C1 segment of cervical spinal cord (tissue), 14 donors: ENCODE data around the gene TACC2.
A peak's percentile ranks its signal among the peaks of the same experiment; 100 is the strongest.

Experiments used
- DNase-seq, 14 donors: peaks; one replicate each; lab custom pipeline; 2025; lab: John Stamatoyannopoulos, UW

TACC2 gene

GRCh38 chr10:122165484-122166276 is 176.7 kb downstream of the TACC2 start:
- DNase-seq, result no peak

GRCh38 chr10:122168101-122168500 is 179.1 kb downstream of the TACC2 start:
- no peak for DNase-seq

DNA sequence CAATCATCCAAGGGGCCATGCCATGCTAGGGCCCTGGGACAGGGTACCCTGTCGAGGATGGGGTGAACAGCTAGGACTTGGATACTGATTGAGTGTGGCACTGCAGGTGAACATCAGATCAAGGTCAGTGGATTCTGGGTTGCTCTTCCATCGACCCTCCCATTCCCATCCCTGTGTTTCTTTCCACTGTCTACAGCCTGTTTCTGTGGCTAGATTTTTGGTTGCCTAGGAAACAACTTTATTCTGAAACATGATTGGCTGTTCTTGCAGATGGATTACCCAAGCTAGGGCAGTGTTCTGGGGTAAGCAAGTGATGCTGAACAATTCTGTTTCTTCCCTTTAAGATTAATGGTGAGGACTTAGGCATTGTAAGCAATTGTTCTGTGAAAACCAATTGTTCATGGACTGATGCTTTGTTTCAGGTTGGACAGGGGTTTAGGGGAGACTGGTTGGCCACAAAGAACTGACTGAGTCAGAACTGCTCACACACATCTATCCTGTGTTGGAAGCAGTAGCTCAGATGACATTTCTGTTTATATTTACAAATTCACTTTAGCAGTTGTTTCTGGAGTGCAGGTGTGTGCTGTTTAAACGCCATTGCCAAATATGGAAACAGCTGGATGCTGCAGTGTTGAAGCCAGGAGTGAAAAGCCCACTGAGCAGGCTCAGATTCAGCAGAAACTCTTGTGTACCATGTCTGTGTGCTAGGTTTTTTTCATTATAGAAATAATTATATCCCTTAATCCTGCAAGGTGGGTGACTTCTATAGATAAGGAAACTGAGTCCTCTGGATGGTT is 179.8 kb downstream of the TACC2 start:
- DNase-seq, result no peak

DNA sequence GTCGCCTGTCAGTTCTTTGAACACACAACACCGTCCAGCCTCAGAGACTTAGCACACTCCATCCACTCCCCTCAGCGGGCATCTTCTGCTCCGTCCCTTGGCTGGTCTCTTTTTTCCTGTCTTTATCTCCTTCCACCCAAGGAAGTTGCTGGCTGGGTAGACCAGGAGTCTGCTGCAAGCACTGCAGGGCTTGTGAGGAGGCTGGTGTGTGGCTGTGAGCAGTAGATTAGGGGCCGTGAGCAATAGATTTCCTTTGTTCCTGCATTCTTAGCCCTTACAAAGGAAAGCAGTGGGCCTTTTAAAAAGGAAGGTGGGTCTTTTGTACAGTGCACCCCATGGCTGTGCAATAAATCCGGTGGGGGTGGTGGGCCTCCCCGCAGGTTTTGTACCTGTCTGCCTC is 181.8 kb downstream of the TACC2 start:
- no peak for DNase-seq

DNA sequence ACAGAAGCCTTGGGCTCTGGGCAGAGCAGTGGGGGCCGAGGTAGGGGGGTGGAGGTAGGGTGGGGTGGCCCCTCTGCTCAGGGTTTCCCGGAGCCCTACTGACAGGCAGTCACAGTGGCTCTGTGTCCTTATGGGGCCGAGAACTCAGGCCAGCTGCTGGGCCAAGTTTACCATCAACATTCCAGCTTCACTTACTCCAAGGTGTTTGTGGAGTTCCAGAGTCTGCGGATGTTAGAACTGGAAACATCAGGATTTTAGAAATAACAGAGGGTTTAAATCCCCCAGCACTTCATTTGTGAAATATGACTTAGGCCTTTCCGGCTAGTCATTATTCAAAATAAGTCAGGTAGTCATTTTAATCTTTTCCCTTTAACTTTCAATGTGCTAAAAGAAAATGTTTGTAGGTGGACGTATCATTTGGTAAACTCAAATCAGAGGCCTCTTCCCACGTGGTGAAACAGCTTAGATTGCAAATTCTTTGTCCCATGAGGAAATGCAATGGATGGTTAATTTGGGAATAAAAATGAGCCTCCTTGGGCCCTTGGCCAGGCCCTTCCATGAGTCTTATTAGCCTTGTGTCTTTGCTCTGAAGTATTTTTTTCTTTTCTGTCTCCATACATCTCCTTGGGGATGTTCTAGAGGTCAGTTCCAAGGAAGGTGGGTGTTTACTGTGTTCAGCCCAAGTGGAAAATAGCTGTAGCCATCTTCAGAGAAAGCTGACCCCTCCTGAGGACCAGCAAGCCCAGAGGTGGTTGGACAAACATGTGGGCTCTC is 182.5 kb downstream of the TACC2 start:
- DNase-seq, result no peak

DNA sequence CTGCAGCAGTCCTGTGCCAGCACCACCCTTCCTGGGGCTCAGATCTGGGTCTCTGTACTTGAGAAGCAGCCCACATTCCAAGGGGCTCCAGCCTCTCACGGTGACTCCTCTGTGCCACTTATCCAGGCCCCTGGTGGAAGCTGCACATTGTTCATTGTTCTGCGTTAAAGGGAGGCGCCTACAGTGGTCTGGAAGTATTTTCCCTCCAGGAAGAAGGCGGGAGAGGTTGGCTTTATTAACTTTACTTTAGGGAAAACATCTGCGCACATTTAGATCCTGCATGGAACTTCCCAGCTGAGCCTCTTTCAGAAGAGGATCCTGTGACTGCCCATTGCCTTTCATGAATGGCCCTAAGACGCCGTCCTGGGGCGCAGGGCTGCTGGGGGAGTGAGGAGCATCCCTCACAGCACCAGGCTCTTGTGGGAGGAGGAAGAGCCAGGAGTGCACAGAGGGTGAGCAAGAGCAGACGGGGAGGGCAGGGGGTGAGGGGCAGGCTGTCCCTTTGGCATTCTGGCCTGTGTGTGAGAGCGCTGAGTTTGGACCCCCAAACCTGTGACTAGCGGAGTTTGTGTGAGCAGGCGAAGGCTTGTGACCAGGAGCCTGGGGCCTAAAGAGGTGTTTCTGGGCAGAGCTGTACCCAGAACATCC is 183.5 kb downstream of the TACC2 start:
- DNase-seq, result no peak

DNA sequence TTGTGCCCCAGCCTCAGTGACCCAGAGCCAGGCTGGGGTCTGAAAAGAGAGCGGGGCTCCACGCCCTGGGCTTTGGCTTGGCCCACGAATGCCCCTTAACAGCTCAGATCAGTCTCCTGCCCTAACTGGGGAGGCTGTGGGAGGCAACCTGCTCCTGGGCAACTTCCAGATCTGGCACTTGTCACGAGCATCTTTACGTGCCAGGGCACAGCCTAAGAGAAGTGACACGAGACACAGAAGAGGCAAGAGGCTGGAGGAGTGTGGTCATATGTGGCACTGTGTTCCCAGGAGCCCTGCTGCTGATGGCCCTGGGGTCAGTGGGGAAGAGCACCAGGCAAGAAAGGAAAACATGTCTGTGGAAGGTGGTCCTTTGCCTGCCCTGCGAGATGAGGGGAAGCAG is 184.4 kb downstream of the TACC2 start:
- DNase-seq, result no peak

DNA sequence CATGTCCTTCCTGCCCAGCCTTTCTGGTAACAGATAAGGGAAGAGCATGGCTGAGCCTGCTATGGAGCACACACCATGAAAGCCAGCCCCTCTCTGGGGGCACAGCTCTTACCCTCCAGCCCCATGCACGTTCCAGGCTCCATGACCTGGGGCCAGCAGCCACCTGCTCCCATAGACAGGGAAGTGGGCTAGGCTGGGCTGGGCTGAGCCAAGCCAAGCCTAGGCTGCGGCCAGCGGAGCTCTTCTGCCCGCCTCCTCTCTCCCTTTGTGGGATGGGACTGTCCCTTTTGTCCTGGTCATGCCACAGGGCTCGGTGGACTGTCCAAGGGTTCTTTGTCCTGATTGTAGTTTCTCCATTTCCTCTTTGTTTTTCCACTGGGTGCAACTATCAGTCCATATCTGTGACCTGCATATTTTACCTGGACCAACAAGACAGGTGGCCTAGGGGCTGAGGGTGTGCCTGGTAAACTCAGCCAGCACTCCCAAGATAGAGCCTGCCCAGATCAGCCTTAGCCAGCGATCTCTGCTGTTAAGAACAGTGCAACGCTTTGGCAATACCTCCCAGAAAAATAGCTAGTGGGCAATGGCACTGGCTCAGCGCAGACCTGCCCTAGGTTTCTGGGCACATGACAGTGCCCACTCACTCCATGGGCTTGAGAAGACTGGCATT is 184.9 kb downstream of the TACC2 start:
- no peak for DNase-seq

DNA sequence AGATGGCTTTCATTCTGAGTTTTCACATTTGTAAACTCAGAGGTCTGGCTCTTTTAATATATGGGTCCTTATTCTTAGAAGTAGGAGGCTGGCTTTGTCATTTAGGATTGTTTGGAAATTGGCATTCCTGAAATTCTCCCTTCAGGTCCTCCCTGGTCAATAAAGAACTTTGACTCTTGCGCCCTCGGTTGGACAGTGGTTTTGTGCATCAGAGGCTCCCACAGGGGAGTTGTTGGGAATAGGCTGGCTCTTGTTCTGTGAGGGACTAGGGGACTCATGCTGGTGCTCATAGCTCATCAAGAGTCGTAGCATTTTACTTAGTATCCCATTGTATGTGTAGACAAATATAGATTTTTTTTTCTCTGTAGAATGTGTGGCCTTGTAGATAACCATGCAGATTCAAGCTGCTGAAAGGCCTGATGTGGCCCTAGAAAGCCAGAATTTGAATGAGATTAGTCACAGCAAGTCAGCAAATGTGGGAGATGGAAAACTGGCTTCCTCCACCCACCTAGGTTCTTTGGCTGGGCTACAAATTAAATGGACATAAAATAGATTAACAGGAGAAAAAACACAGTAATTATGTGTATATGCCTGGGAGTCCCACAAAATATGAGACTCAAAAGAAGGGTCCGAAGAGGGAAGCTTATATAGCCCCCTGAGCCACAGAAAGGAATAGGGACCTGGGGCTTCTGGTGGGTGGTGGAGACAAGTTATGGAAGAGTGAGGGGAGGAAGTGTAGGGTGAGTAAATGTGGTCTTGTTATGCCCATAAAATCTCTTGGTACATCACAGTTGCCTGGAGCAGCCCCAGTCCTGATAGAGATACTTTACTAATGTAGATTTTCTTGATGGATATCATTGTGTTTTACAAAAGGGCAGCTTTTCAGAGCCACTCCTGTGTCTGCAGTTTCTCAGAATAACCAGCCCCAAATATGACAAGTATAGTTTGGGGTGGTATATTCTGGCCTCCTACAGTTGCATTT is 187.6 kb downstream of the TACC2 start:
- DNase-seq, result no peak

DNA sequence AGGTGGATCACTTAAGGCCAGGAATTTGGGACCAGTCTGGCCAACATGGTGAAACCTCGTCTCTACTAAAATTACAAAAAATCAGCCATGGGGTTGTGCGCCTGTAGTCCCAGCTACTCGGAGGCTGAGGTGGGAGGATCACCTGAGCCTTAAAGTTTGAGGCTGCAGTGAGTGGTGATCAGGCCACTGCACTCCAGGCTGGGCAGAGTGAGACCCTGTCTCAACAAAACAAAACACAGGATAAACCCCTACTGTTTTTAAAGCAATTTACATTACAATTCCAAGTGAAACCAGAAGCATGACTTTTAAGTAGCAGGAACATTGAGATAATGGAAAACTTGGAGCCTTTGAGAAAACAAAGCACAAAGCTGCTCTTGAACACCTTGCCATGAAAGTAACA is 189.7 kb downstream of the TACC2 start:
- no peak for DNase-seq

DNA sequence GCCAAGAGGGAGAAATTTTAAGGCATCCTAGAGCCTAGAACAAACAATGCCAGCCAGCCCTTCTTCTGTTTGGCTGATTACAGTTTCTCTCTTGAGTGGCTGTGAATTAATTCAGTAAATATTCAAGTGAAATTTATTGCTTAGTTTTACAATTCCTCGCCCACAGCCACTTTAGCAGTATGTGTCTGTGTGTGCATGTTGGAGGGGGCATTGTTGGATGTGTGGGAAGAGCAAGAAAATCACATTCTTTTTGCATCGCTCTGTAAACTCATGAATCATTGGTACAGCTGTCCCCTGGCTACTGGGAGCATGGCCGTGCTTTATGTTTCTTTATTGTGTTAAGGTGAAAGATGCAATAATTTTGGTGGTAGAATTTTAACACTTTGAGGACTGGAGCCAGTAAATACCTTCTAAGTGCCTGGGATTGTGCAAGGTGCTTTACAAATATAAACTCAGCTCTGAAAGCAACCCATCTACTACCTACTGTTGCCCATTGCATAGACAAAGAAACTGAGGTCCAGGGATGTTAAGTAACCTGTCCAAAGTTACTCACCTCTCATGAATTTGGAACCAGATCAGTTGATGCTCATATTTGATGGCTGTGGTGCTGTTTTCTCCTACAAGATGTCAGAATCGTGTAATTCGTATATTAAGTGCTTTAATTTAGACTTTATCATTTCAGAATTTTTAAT is 192.2 kb downstream of the TACC2 start:
- no peak for DNase-seq

- DNase-seq, result no peak
Observed at GRCh38 chr10:122181876-122182275, 192.9 kb downstream of the TACC2 start.

DNA sequence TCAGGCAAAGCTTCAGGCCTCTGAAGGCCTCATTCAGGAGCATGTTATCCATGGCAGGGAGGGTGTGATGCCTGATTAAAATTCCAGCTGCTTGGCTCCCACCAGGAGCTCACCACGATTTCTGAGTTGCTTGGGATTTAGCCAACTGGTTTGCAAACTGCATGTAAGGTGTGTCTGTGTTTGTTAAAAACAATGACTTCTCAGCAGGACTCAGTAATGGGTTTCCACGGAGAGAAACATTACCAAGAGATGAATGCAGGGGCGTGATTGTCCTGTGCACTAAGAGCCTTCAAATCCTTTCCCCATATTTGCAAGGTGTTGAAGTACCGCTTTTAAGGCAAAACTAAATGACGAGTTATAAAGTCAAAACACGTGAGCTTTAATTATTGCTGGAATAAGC is 193.3 kb downstream of the TACC2 start:
- no peak for DNase-seq

DNA sequence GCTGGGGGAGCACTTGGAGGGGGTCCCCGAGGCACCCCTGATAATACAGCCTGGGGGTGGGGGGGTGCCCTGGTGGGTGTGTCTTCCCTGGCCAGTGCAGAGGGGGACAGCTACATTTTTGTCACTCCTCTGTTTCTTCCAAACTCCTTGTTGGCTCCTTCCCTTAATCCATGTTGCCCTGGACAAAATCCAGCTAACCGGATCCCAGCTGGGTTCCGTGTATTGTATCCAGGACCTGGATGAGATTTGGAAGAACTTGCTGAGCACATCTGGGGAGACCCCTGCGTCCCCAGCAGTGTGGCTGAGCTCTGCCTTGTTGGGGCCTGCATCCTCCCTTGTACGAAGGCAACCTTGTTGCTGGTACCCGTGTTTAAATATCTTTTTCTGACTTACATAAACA is 195.3 kb downstream of the TACC2 start:
- no peak for DNase-seq

GRCh38 chr10:122185643-122186042 is 196.7 kb downstream of the TACC2 start:
- no peak for DNase-seq

DNA sequence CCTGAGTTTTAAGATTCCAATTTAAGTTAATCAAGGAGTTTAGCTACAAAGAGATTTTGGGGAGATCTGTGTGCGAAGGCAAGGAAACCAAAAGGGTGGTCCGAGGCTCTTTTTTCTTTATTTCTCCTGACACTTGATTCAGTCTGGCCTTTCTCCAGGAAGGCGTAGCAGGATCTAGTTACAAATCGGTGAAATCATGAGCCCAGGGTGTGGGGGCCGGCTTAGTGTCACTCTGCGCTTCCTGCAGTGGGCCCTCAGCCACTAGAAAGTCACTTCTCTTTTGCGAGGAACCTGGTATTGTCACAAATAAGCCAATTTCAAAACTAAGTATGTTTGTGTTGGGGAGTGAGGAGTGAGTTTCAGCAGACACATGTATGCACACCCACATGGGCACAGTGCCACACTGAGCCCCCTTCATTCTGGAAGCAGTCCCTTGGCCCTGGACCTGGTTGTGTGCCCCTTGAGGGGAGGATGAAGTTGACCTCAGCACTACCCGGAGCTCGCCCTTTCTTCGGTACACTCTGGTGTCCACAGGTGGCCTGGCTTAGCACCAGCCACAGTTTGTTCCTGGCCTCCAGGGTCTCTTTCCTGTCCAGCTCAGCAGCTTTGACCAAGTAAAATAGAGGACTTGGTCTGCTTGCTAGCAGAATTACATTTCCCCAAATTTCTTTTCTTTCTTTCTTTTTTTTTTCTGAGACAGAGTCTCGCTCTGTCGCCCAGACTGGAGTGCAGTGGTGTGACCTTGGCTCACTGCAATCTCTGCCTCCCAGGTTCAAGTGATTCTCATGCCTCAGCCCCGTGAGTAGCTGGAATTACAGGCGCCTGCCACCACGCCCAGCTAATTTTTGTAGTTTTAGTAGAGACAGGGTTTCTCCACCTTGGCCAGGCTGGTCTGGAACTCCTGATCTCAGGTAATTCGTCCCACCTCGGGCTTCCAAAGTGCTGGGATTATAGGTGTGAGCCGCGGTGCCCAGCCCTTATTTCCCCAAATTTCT is 198.2 kb downstream of the TACC2 start:
- no peak for DNase-seq

GRCh38 chr10:122188706-122189105 is 199.7 kb downstream of the TACC2 start:
- DNase-seq, result peak in 2 of 14 donors; percentile 11 to 74

DNA sequence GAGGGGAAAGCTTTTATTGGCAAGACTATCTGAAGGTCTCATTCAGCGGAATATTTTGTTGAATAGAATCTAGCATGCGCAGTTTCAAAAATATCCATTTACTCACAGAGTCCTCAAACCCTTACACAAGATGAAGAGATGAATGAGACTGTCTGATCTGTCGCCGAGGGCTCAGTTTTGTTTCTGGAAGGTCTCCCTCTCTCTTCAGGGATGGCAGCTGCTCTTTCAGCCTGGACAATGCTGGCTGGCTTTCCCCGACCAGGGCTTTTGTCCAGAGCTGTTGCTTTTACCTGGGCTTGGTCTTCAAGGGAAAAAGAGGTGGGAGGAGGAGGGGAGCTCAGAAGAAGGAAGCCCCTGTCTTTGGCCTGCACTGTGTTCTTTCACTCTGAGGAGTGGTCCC is 200.2 kb downstream of the TACC2 start:
- peak in 1 of 14 donors; percentile 75 for DNase-seq
